GM12892 (cell line): ENCODE data around the gene TACR2.

ENCODE experiments used
- POLR2A ChIP-seq: IDR thresholded peaks from 2 replicates; pipeline ENCODE4 v1.6.1; 2011; ENCODE audit warnings: low read depth, low read length, control low read depth
- TAF1 ChIP-seq: IDR thresholded peaks from 2 replicates; pipeline ENCODE4 v1.6.1; 2011; ENCODE audit warnings: low read depth, mild to moderate bottlenecking, control low read depth, low read length, borderline replicate concordance

DNA sequence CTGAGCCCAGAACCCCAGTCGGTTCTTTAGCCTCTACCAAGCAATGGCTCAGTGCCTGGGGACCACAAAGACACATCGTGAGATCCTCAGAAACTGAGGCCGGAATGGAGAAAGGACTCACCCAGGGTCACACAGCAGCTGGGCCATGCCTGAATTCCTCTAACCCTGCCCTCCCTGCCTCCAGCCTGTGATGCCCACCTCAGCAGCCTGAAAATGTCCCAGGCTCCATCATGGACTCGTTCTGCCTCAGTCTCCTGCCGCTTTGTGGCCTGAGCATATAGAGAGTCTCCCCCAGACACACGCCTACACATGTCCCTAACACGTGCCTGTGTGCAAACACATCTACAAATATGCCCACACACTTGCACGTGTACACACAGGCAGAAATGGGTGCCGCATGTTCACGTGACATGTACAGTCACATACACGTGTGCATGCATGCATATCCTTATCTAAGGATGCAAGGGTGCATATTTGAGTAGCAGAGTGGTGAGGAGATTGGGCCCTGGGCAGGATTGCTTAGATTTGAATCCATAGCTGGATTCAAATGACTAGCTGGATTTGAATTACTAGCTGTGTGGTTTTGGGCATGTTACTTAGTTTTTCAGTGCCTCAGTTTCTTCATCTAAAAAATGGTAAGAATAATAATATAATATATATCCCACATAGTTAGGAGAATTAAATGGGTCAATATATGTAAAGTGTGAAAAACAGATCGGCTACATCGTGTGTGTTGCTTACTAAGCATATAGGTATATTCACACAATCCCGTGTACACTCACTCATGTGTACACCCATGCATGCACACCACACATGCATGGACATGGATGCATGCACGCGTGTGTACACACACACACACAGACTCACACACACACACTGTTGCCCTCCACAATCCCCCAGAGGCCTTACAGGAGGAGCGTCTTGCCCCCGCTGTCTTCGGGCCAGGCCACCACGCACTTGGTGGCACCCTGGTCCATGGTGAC is 2.4 kb downstream of the TACR2 start:
- TF ChIP-seq POLR2A, result no peak
- TF ChIP-seq TAF1, result no peak
